Bronchial epithelial cell (primary cell): ENCODE measurements around the gene TMCO6. TPM values are rescaled to one million over a fixed set of nuclear protein-coding genes. Genes with fewer than 3 reads are reported as not detected.
"Not testable (repeated sequence)": the region's sequence is repeated elsewhere in the genome, so short reads cannot be mapped to it uniquely, and the experiment has no call there.

Experiments used
- DNase-seq: peaks from one replicate; pipeline ENCODE4 v3.0.0-alpha.2; 2010; ENCODE audit warnings: low read depth
- FAIRE-seq: peaks from 2 replicates; lab custom pipeline; 2011; peaks lifted over from hg19 to GRCh38; lab: Jason Lieb, UNC
- H3K27me3 ChIP-seq: 2 replicates; pipeline ENCODE4 v1.5.1; 2011; ENCODE audit warnings: low read length; ENCODE audit not compliant: control insufficient read depth, insufficient read depth
- H3K36me3 ChIP-seq: 2 replicates; pipeline ENCODE4 v1.5.1; 2011; ENCODE audit warnings: low read length; ENCODE audit not compliant: control insufficient read depth, insufficient read depth
- H3K4me3 ChIP-seq: 2 replicates; pipeline ENCODE4 v1.5.1; 2011; ENCODE audit warnings: mild to moderate bottlenecking, low read depth, low read length, control low read depth
- total RNA-seq: library from RNA; depleted of rRNA; stranded (reverse); fragments of >200 nt; gene quantifications from 2 replicates; pipeline ENCODE4 v1.2.1, GENCODE V29; 2014
- TF ChIP-seq, protein P1 (sequence below): IDR thresholded peaks from 2 replicates; pipeline ENCODE4 v1.5.1; 2011; ENCODE audit warnings: mild to moderate bottlenecking, moderate library complexity, low read length, control low read depth, inconsistent platforms; ENCODE audit not compliant: insufficient read depth, severe bottlenecking

Gene TMCO6
- total RNA-seq, 1 donor from 2014 or later, result 18.2 TPM

DNA sequence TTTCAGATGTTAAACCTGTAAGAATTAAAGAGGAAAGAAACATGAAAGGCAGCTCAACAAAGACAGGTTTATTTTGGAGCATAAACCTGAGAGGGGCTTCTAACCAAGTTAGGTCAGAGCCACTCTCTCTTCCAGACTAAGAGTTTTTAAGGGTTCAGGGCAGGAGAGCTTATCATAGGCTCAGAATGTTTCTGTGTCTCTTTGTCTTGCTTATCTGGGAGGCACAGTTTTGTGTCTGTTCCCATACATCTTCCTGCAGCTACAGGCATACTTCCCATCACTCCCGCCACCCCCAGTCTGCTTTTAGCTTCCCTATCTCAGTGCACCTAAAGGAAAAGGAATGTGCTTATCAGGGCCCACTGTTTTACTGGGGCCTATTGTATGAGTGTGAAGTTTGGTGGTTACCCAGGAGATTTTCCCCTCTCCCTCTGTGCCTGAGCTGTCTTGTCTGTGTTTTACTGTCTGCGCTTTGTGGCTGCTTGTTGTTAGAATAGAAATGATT is 28.2 kb upstream of the TMCO6 start:
- Histone ChIP-seq H3K36me3 (no peaks in the 10 kb centered on the region), H3K27me3 (no peaks in the 10 kb centered on the region), H3K4me3 (no peak overlapping the region)
- DNase-seq (no peak), FAIRE-seq (no peak)
- TF ChIP-seq, protein P1, sequence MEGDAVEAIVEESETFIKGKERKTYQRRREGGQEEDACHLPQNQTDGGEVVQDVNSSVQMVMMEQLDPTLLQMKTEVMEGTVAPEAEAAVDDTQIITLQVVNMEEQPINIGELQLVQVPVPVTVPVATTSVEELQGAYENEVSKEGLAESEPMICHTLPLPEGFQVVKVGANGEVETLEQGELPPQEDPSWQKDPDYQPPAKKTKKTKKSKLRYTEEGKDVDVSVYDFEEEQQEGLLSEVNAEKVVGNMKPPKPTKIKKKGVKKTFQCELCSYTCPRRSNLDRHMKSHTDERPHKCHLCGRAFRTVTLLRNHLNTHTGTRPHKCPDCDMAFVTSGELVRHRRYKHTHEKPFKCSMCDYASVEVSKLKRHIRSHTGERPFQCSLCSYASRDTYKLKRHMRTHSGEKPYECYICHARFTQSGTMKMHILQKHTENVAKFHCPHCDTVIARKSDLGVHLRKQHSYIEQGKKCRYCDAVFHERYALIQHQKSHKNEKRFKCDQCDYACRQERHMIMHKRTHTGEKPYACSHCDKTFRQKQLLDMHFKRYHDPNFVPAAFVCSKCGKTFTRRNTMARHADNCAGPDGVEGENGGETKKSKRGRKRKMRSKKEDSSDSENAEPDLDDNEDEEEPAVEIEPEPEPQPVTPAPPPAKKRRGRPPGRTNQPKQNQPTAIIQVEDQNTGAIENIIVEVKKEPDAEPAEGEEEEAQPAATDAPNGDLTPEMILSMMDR, result no peak

DNA sequence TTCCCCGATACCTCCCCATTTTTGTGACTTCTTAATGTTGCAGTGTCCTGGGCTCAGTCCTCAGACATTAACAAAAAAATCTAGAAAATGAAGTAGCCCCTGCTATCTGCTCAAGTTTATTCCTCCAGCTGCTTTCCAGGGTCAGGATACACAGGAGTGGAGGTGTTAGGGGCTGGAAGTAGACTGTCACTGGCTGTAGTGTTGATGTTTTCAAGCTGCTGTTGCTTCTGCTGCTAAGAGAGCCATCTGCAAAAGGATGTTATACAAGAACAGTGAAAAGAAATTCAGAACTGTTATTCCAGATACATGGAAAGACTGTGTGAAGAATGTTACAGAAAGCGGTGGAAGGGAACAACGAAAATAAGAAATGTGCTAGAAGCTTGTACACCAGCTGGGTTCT is 16.9 kb upstream of the TMCO6 start:
- Histone ChIP-seq H3K36me3 (no peaks in the 10 kb centered on the region), H3K4me3 (no peak overlapping the region), H3K27me3 (no peaks in the 10 kb centered on the region)
- DNase-seq, result no peak
- TF ChIP-seq, protein P1, result no peak
- no peak for FAIRE-seq

DNA sequence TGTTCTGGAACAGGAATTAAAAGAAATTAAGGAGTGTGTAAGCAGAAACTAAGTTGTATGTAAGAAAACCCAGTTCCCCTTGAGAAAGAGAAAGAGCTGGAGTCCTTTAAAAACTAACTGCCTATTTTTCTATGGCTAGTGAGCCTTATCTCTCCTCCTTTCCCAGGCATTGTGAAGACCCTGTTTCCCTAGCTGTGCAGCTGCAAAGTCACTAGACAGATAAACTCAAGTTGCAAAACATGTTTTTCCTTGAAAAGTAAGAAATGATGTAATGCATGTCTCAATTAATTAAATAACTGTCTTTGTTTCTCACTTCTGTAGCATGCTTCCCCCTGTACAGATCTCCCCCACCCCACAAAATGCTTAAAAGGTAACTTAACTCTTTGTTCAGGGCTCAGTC is 16.2 kb upstream of the TMCO6 start:
- not testable (repeated sequence) for H3K36me3 ChIP-seq, H3K4me3 ChIP-seq, DNase-seq, H3K27me3 ChIP-seq, FAIRE-seq

DNA sequence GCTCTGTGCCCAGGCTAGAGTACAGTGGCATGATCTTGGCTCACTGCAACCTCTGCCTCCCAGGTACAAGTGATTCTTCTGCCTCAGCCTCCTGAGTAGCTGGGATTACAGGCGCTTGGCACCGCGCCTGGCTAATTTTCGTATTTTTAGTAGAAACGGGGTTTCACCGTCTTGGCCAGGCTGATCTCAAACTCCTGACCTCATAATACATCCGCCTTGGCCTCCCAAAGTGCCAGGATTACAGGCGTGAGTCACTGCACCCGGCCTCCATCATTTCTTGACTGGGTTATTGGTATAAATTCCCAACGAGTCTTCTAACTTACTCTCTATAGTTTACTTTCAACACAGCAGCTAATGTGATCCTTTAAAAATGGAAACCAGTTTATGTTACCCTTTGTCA is 14.4 kb upstream of the TMCO6 start:
- H3K4me3 ChIP-seq, FAIRE-seq, H3K27me3 ChIP-seq, H3K36me3 ChIP-seq, DNase-seq: not testable (repeated sequence)

DNA sequence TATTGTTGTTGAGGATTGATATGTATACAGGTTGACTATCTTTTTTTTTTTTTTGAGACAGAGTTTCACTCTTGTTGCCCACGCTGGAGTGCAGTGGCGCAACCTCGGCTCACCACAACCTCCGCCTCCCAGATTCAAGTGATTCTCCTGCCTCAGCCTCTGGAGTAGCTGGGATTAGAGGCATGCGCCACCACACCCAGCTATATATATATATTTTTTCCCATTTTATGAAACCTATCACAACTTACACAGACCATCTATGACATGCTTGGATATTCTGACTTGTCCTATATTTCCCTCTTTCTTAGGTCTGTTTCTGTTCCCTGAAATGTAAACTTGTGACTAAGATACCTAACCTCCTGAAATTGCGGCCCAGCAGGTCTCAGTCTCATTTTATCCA is 11.3 kb upstream of the TMCO6 start:
- FAIRE-seq (no peak), DNase-seq (no peak)
- TF ChIP-seq, protein P1, result no peak
- no peaks in the 10 kb centered on the region for H3K27me3 ChIP-seq
- no peak overlapping the region for H3K4me3 ChIP-seq
- no peaks in the 10 kb centered on the region for H3K36me3 ChIP-seq

DNA sequence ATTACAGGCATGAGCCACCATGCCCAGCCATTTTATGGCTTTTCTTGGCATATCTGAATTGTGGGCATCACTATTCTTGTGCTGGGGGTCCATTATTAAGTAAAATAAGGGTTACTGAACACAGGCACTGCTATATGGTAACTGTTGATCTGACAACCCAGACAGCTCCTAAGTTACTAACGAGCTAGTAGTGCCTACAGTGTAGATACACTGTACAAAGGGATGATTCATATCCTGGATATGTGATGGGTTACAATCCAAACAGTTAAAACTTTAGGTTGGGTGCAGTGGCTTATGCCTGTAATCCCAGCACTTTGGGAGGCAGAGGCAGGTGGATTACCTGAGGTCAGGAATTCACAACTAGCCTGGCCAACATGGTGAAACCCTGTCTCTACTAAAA is 10.5 kb upstream of the TMCO6 start:
- Histone ChIP-seq H3K36me3 (no peaks in the 10 kb centered on the region), H3K4me3 (no peak overlapping the region), H3K27me3 (no peaks in the 10 kb centered on the region)
- DNase-seq, result peak; percentile 67
- TF ChIP-seq, protein P1, result no peak
- no peak for FAIRE-seq

DNA sequence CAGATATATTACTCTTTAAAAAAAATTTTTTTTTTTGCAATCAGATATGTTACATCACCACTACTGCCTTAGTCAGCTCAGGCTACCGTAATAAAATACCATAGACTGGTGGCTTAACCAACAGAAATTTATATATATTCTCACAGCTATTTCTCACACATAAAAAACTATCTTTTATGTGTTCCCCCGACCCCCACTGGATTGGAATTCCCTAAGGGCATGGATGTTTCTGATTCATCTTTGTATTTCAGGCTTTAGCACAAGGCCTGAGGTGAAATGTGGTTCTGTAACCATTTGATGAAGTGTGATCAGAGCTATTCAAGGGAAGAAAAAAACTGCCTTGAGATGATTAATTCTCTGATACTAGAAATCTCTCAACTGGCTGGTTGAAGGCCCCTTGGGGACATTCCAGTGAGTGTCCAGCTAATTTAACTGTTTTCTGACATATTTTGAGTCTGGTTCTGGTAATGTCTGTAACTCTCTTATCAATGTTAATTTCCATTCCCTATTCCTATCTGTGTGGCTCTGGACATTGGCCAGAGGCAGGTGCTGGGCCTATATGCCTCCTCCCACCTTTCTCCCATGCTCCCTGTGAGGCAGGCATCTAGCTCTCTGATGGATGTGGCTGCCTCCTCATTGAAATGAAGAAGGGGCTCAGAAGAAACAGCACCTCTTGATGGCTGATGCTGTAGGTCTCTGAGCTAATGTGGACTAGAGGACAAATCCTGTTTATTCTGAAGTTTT is 8.8 kb upstream of the TMCO6 start:
- TF ChIP-seq, protein P1, result no peak
- DNase-seq (peak; percentile 35), FAIRE-seq (no peak)
- Histone ChIP-seq H3K4me3 (no peak overlapping the region), H3K27me3 (no peaks in the 10 kb centered on the region), H3K36me3 (no peaks in the 10 kb centered on the region)
